Fibroblast of lung (primary cell): ENCODE results near the gene RHBDD1. TPM values are rescaled to one million over a fixed set of nuclear protein-coding genes. Genes with fewer than 3 reads are reported as not detected.

ENCODE experiments used
- DNase-seq, 2 donors: peaks; one replicate each; pipeline versions ENCODE4 v3.0.0 to v3.0.0-alpha.2; 2010; ENCODE audit warnings: low read depth in 2 of 2
- H2AFZ ChIP-seq: 2 replicates; pipeline ENCODE4 v1.5.1; 2012; ENCODE audit warnings: low read length, control low read depth, inconsistent platforms
- H3K27ac ChIP-seq: 2 replicates; pipeline ENCODE4 v1.5.1; 2011; ENCODE audit warnings: low read length, control low read depth; ENCODE audit not compliant: insufficient read depth
- H3K27me3 ChIP-seq: 2 replicates; pipeline ENCODE4 v1.5.1; 2011; ENCODE audit warnings: mild to moderate bottlenecking, low read length; ENCODE audit not compliant: control insufficient read depth, insufficient read depth
- H3K36me3 ChIP-seq: 2 replicates; pipeline ENCODE4 v1.5.1; 2011; ENCODE audit warnings: low read length; ENCODE audit not compliant: control insufficient read depth, insufficient read depth
- H3K4me1 ChIP-seq: 2 replicates; pipeline ENCODE4 v1.5.1; 2011; ENCODE audit warnings: low read length; ENCODE audit not compliant: control insufficient read depth, insufficient read depth; ENCODE audit errors: extremely low read depth
- H3K4me2 ChIP-seq: 2 replicates; pipeline ENCODE4 v1.5.1; 2011; ENCODE audit warnings: low read length, control low read depth; ENCODE audit not compliant: insufficient read depth; ENCODE audit errors: extremely low read depth
- H3K4me3 ChIP-seq, 4 experiments: fragments of 200-600 bp in 1 of 4; sonication (generic) in 1 of 4; replicated peaks in 1 of 4; 2 replicates each; pipeline ENCODE4 v1.5.1; 2011 to 2016; ENCODE audit warnings: low read length in 4 of 4, low read depth in 3 of 4, mild to moderate bottlenecking in 3 of 4, control low read depth in 2 of 4, inconsistent platforms in 1 of 4, mixed read lengths in 1 of 4; ENCODE audit not compliant: insufficient read depth in 1 of 4; ENCODE audit errors: control extremely low read depth in 1 of 4
- H3K79me2 ChIP-seq: 2 replicates; pipeline ENCODE4 v1.5.1; 2012; ENCODE audit warnings: mild to moderate bottlenecking, low read length, inconsistent platforms; ENCODE audit not compliant: control insufficient read depth, insufficient read depth
- H3K9ac ChIP-seq: 2 replicates; pipeline ENCODE4 v1.5.1; 2011; ENCODE audit warnings: mild to moderate bottlenecking, low read length, control low read depth; ENCODE audit not compliant: insufficient read depth
- H3K9me3 ChIP-seq: 2 replicates; pipeline ENCODE4 v1.5.1; 2012; ENCODE audit warnings: low read depth, low read length; ENCODE audit not compliant: control insufficient read depth, insufficient read depth
- H4K20me1 ChIP-seq: 2 replicates; pipeline ENCODE4 v1.5.1; 2011; ENCODE audit warnings: low read length; ENCODE audit not compliant: control insufficient read depth, insufficient read depth; ENCODE audit errors: extremely low read depth
- CTCF ChIP-seq, 2 donors: IDR thresholded peaks in 1 of 2; conservative IDR thresholded peaks in 1 of 2; 1 replicate in 1 of 2; 2 replicates in 1 of 2; pipeline ENCODE4 v1.5.1; 2011 to 2012; ENCODE audit warnings: low read length in 2 of 2, control low read depth in 1 of 2, inconsistent platforms in 1 of 2, low read depth in 1 of 2, mild to moderate bottlenecking in 1 of 2
- EZH2 ChIP-seq: IDR thresholded peaks from 2 replicates; pipeline ENCODE4 v1.5.1; 2012; ENCODE audit warnings: low read length, control low read depth, mild to moderate bottlenecking; ENCODE audit errors: missing control alignments
- polyA plus RNA-seq, 2 donors: library from polyadenylated mRNA; depleted of rRNA in 1 of 2; stranded (reverse) in 1 of 2; unstranded in 1 of 2; fragments of >200 nt; gene quantifications; 2 replicates each; pipeline ENCODE4 v1.2.1, GENCODE V29; 2011 to 2012; ENCODE audit warnings: missing spikeins in 1 of 2
- total RNA-seq: library from RNA; depleted of rRNA; stranded (reverse); fragments of >200 nt; gene quantifications from 2 replicates; pipeline ENCODE4 v1.2.1, GENCODE V29; 2014

RHBDD1 gene
- total and polyA plus RNA-seq, 2 donors (not counting 1 experiment from before 2014, with no cell fraction given) = 31.5 to 85.4 TPM

DNA sequence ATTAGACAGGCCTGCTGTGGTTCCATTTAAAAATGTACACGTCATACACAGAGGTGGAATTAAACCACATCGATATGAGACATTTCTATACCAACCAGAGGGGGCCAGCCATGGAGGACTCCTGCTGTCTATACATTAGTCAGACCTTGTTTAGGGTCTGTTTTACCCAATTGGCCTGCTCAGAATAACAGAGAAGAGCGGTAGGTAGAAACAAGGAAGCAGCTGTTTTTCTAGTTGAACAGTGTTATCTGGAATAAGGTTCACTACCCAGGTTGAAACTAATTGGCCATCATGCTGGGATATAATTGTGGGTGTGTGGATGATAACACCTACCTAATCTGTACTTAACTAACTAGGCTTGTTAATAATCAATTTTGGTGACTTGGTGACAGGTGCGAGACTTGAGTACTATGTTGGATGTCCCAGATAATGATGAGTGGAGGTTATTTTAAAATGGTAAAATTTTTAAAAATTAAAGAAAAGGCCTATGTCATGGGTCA is 47.5 kb downstream of the RHBDD1 start:
- Histone ChIP-seq H4K20me1 (no peaks in the 10 kb centered on the region), H3K36me3 (no peaks in the 10 kb centered on the region), H3K79me2 (no peaks in the 10 kb centered on the region), H3K4me1 (no peaks in the 10 kb centered on the region), H3K27me3 (no peaks in the 10 kb centered on the region), H3K9ac (no peak overlapping the region), H3K27ac (no peak overlapping the region), H2AFZ (no peak overlapping the region), H3K4me2 (no peak overlapping the region), H3K4me3 (no peak overlapping the region), H3K9me3 (no peaks in the 10 kb centered on the region)
- DNase-seq = no peak
- TF ChIP-seq CTCF (conservative IDR thresholded peaks at IDR 0.05 in 1 of 2, IDR thresholded peaks at IDR 0.05 in 1 of 2; ENCODE audit: low read depth in 1 of 2, low read length in 2 of 2) (no peak), EZH2 (no peak)

DNA sequence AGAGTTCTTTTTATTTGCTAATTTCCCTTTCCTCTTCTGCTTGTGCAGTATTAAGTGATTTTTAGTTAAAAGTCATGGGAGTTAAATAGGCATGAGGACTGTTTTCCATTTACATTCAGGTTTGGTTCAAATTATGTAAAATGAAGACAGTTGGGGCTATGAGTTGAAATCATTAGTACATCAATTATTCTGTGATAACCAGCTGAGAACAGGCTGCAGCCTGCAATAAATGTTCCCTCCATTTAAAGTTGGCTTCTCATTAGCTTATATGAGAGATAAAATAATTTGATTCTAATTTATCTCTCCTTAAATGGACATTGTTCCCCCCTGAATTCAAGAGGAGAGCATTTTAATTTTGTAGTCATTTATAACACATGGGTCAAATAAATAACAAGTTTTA is 48.3 kb downstream of the RHBDD1 start:
- Histone ChIP-seq H3K27me3 (no peaks in the 10 kb centered on the region), H3K4me3 (no peak overlapping the region), H3K4me1 (peaks cover 2% of the 10 kb centered on the region), H3K9ac (no peak overlapping the region), H3K27ac (no peak overlapping the region), H3K36me3 (no peaks in the 10 kb centered on the region), H2AFZ (no peak overlapping the region), H3K4me2 (no peak overlapping the region), H4K20me1 (no peaks in the 10 kb centered on the region), H3K9me3 (no peaks in the 10 kb centered on the region), H3K79me2 (no peaks in the 10 kb centered on the region)
- TF ChIP-seq CTCF (conservative IDR thresholded peaks at IDR 0.05 in 1 of 2, IDR thresholded peaks at IDR 0.05 in 1 of 2; ENCODE audit: low read depth in 1 of 2, low read length in 2 of 2) (no peak), EZH2 (no peak)
- DNase-seq = no peak

GRCh38 chr2:226885769-226886435 is 50.0 kb downstream of the RHBDD1 start:
- no peak overlapping the region for H3K4me2 ChIP-seq
- peak overlapping the region; percentile 18 for H3K27ac ChIP-seq
- H3K4me3 ChIP-seq = no peak overlapping the region
- peak in 1 of 2 donors; percentile 24 for DNase-seq
- H4K20me1 ChIP-seq = no peaks in the 10 kb centered on the region
- no peaks in the 10 kb centered on the region for H3K9me3 ChIP-seq
- H3K9ac ChIP-seq = no peak overlapping the region
- no peaks in the 10 kb centered on the region for H3K79me2 ChIP-seq
- peaks cover 2% of the 10 kb centered on the region for H3K4me1 ChIP-seq
- no peak overlapping the region for H2AFZ ChIP-seq
- TF ChIP-seq CTCF (conservative IDR thresholded peaks at IDR 0.05 in 1 of 2, IDR thresholded peaks at IDR 0.05 in 1 of 2; ENCODE audit: low read depth in 1 of 2, low read length in 2 of 2) = no peak
- no peaks in the 10 kb centered on the region for H3K36me3 ChIP-seq
- no peaks in the 10 kb centered on the region for H3K27me3 ChIP-seq
